Thoracic aorta (tissue), 2 donors: ENCODE data around the gene ROR1. TPM values are rescaled to one million over a fixed set of nuclear protein-coding genes. Genes with fewer than 3 reads are reported as not detected.

Source experiments
- ATAC-seq: fragments of 150-250 bp; one replicate; pipeline ENCODE4 v1.8.0; 2017; ENCODE audit warnings: low read depth; ENCODE audit not compliant: insufficient number of reproducible peaks, low FRiP score
- DNase-seq: peaks from one replicate; pipeline ENCODE4 v3.0.0-alpha.2; 2020; ENCODE audit warnings: low spot score
- H3K27ac ChIP-seq, 2 donors: fragments of 200-600 bp; sonication (generic); 1 replicate in 1 of 2; 2 replicates in 1 of 2; pipeline ENCODE4 v1.5.1; 2016; ENCODE audit warnings: mild to moderate bottlenecking in 2 of 2, moderate library complexity in 2 of 2
- H3K27me3 ChIP-seq: fragments of 200-600 bp; sonication (generic); replicated peaks from 2 replicates; pipeline ENCODE4 v1.6.0; 2016; ENCODE audit warnings: mild to moderate bottlenecking; ENCODE audit not compliant: insufficient read depth
- H3K36me3 ChIP-seq: fragments of 200-600 bp; sonication (generic); one replicate; pipeline ENCODE4 v1.5.1; 2016
- H3K4me1 ChIP-seq, 2 donors: fragments of 200-600 bp; sonication (generic); 1 replicate in 1 of 2; 2 replicates in 1 of 2; pipeline versions ENCODE4 v1.5.1 to v1.6.0; 2016; ENCODE audit warnings: low read depth in 2 of 2, mild to moderate bottlenecking in 1 of 2; ENCODE audit not compliant: control insufficient read depth in 1 of 2
- H3K4me3 ChIP-seq: fragments of 200-600 bp; sonication (generic); 2 replicates; pipeline ENCODE4 v1.5.1; 2016; ENCODE audit warnings: mild to moderate bottlenecking
- H3K9me3 ChIP-seq: fragments of 200-600 bp; sonication (generic); 2 replicates; pipeline ENCODE4 v1.5.1; 2016
- CTCF ChIP-seq: fragments of 200-600 bp; sonication (generic); IDR thresholded peaks from one replicate; pipeline ENCODE4 v1.5.1; 2019; ENCODE audit warnings: antibody characterized with exemption
- total RNA-seq, 2 donors: library from RNA; depleted of rRNA; stranded (reverse); fragments of >200 nt; gene quantifications; one replicate each; pipeline versions ENCODE4 v1.1.0 to v1.2.3, GENCODE V29; 2016

ROR1 gene
- total RNA-seq, 2 donors from 2014 or later, result 41.2 to 51.8 TPM

DNA sequence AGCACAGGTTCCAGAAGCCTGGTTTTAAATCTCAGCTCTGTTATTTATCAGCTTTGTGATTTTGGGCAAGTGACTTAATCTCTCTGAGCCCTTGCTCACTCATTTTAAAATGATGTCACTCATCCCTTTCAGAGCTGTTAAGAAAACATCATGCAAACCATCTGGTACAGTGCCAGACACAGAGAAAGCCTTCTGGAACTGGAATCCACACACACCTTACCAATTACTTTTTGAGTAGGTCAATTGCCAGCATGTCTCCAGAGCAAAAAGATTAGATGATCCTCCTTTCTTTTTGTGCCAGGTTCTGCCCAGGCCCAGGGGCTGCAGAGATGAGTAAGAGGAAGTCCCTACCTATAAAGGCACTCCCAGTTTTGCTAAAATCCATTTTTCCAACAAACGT lies 61.3 kb downstream of the ROR1 start:
- Histone ChIP-seq H3K36me3 (no peaks in the 10 kb centered on the region), H3K4me3 (no peak overlapping the region), H3K4me1 (peaks cover 12 to 84% of the 10 kb centered on the region in 2 donors), H3K27me3 (no peaks in the 10 kb centered on the region), H3K27ac (no peak overlapping the region), H3K9me3 (no peaks in the 10 kb centered on the region)
- no peak for ATAC-seq
- TF ChIP-seq CTCF, result no peak
- DNase-seq, result no peak

DNA sequence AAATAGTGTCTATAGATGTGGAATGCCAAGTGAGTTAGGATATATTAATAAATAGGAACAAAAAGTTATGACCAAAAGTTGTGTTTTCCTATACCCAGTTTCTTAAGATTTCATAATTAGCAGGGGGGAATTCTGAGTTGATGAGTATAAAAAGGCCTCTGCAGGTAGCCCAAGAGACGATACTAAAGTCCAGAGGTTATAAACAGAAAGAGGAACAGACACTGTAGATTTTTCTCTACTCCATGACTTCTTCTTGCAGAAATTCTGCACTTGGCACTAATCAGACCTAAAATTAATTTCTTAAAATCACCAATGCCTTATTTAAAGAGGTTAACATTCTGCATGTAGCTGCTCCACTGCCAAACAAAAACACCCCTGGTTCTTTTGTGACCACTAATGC lies 62.6 kb downstream of the ROR1 start:
- Histone ChIP-seq H3K4me1 (peaks cover 8 to 78% of the 10 kb centered on the region in 2 donors), H3K4me3 (no peak overlapping the region), H3K27ac (no peak overlapping the region), H3K36me3 (no peaks in the 10 kb centered on the region), H3K9me3 (no peaks in the 10 kb centered on the region), H3K27me3 (no peaks in the 10 kb centered on the region)
- ATAC-seq (no peak), DNase-seq (no peak)
- TF ChIP-seq CTCF, result no peak

DNA sequence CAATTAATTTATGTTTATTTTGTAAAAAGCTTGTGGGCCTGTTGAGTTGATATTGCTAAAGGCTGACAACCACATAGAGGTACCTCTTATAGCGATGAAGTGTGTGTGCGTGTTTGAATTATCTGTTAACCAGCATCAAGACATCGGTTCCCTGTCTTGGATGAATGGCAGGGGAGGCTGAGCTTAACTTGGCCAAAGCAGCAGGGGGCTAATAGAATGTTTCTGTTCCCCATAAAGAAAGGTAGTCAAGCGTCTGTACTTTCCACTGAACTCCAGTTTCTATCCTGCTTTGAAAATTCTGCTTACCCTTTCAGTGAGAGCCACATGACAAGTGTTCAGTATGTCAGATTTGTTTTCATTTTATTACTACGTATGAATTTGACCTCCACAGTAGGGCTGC lies 63.0 kb downstream of the ROR1 start:
- H3K27ac ChIP-seq, result no peak overlapping the region
- no peaks in the 10 kb centered on the region for H3K9me3 ChIP-seq
- peaks cover 8 to 78% of the 10 kb centered on the region in 2 donors for H3K4me1 ChIP-seq
- H3K27me3 ChIP-seq, result no peaks in the 10 kb centered on the region
- no peak overlapping the region for H3K4me3 ChIP-seq
- H3K36me3 ChIP-seq, result no peaks in the 10 kb centered on the region
- no peak for TF ChIP-seq CTCF
- no peak for DNase-seq
- no peak for ATAC-seq

DNA sequence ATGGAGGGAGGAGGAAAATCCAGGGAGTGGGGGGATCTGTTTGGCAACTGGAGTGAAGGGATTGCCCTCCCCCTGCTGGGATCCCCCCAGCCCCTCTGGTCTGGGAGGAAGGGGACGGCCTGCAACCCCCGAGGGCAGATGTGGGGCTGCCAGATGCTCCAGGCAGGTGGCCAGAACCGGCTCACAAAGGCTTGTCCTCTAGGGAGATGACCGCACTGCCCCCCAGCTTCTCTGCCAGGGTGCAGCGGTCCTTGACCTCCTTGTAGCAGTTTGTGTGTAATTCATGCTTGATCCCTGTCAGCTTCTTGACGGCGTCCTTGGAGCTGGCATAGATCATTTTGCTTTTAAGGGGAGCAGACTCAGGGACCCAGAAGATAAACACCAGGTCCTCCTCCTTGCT lies 69.2 kb downstream of the ROR1 start:
- TF ChIP-seq CTCF, result no peak
- no peak overlapping the region for H3K4me3 ChIP-seq
- DNase-seq (no peak), ATAC-seq (no peak)
- no peak overlapping the region for H3K27ac ChIP-seq
- no peaks in the 10 kb centered on the region for H3K27me3 ChIP-seq
- H3K36me3 ChIP-seq, result no peaks in the 10 kb centered on the region
- H3K4me1 ChIP-seq, result peaks cover 11 to 72% of the 10 kb centered on the region in 2 donors
- no peaks in the 10 kb centered on the region for H3K9me3 ChIP-seq

DNA sequence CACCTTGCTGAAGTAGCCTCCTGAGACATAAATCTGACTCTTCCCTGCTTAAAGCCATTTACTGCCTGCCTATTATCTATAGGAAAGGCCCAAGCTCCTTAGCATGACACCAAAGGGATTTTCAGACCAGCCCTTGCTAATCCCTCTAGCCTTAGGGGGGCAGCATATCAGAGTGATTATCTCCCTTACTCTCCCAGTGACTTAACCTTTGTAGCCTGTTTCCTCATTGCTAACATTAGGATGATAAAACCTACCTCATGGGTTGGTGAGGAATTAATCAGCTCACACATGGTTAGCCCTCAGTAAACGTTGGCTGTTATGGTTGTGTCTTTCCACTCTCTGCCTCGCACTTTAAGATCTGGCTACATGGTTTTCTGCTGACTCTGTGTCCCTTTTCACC lies 70.1 kb downstream of the ROR1 start:
- DNase-seq (no peak), ATAC-seq (no peak)
- H3K9me3 ChIP-seq, result no peaks in the 10 kb centered on the region
- no peak for TF ChIP-seq CTCF
- H3K36me3 ChIP-seq, result no peaks in the 10 kb centered on the region
- H3K27me3 ChIP-seq, result no peaks in the 10 kb centered on the region
- no peak overlapping the region for H3K4me3 ChIP-seq
- no peak overlapping the region for H3K27ac ChIP-seq
- H3K4me1 ChIP-seq, result peaks cover 11 to 72% of the 10 kb centered on the region in 2 donors
